Dendritic cell treated with granulocyte-macrophage colony-stimulating factor and Interleukin-4, amounts not matched to agents 40 ng/mL and 50 ng/mL, for 4 days (primary cell): Measurements from ENCODE around the gene PMAIP1.

Source experiments
- H3K27ac Mint-ChIP-seq: one replicate; pipeline ENCODE4 v1.8.0; 2022; ENCODE audit warnings: mild to moderate bottlenecking, mixed read lengths
- H3K27me3 Mint-ChIP-seq: one replicate; pipeline ENCODE4 v1.8.0; 2022; ENCODE audit warnings: mild to moderate bottlenecking, mixed read lengths
- H3K36me3 Mint-ChIP-seq: one replicate; pipeline ENCODE4 v1.8.0; 2022; ENCODE audit warnings: low read depth, mixed read lengths
- H3K4me1 Mint-ChIP-seq: one replicate; pipeline ENCODE4 v1.8.0; 2022; ENCODE audit warnings: low read depth, mixed read lengths
- H3K4me3 Mint-ChIP-seq: one replicate; pipeline ENCODE4 v1.8.0; 2022; ENCODE audit warnings: mild to moderate bottlenecking, moderate library complexity, mixed read lengths
- H3K9me3 Mint-ChIP-seq: one replicate; pipeline ENCODE4 v1.8.0; 2022; ENCODE audit warnings: mixed read lengths
- intact Hi-C: fragments of 100-400 bp; cut with micrococcal nuclease; formaldehyde crosslinking; loops from one replicate; pipeline ENCODE4 v1.15.0; 2022

The PMAIP1 gene

DNA sequence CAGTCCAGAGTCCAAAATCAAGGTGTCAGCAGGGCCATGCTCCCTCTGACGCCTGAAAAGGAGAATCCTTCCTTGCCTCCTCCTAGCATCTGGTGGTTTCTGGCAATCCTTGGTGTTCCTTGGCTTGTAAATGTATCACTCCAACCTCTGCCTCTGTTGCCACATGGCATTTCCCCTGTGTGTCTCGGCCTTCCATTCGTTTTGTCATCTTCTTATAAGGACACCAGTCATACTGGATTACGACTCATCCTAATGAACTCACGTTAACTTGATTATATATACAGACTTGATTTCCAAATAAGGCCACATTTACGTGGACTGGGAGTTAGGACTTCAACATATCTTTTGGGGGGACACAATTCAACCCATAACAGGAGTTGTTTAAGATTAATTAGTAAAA, 15.8 kb downstream of the PMAIP1 start:
- peaks cover 40% of the 10 kb centered on the region for H3K4me1 Mint-ChIP-seq
- no peaks in the 10 kb centered on the region for H3K9me3 Mint-ChIP-seq
- intact Hi-C loops, result no loop called here
- no peaks in the 10 kb centered on the region for H3K36me3 Mint-ChIP-seq
- no peak overlapping the region for H3K4me3 Mint-ChIP-seq
- H3K27me3 Mint-ChIP-seq, result no peaks in the 10 kb centered on the region
- H3K27ac Mint-ChIP-seq, result no peak overlapping the region

DNA sequence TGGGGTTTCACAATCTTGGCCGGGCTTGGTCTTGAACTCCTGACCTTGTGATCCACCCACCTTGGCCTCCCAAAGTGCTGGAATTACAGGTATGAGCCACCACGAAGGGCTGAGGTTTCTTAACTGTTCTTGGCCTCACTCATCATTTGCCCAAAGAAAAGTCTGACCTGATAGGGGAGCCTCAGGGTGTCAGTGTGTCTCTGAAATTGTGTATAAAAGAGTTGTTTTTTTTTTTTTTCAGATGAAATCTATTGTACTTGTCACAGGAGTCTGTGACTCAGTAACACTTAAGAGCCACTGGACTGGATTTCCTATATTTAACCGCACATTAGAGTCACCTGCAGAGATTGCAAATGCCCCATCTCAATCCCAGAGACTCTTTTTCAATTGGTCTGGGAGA, 16.9 kb downstream of the PMAIP1 start:
- peaks cover 37% of the 10 kb centered on the region for H3K4me1 Mint-ChIP-seq
- H3K4me3 Mint-ChIP-seq, result no peak overlapping the region
- intact Hi-C loops, result no loop called here
- no peaks in the 10 kb centered on the region for H3K27me3 Mint-ChIP-seq
- H3K36me3 Mint-ChIP-seq, result no peaks in the 10 kb centered on the region
- H3K9me3 Mint-ChIP-seq, result no peaks in the 10 kb centered on the region
- H3K27ac Mint-ChIP-seq, result no peak overlapping the region

DNA sequence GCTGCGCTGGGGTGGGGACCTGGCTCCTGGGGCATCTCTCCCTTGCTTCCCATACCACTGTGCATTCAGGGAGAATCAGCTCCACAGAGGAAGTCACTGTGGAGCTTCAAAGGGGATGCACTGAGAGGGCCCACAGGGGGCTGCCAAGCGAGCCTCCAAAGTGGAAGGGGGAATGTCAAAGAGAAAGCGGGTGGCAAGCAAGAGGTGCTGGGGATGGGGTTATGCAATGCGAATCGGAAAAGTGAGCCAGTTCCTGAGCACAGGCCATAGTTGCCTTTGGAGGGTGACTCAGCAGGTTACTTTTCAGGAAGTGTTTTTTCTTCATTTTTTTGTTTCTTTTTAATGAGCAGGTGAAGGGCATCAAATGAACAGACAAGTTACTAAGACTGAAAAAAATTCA, 17.6 kb downstream of the PMAIP1 start:
- Mint-ChIP-seq H3K36me3 (no peaks in the 10 kb centered on the region), H3K9me3 (no peaks in the 10 kb centered on the region), H3K4me3 (no peak overlapping the region), H3K27me3 (no peaks in the 10 kb centered on the region), H3K27ac (peak overlapping the region; percentile 49), H3K4me1 (peaks cover 30% of the 10 kb centered on the region)
- intact Hi-C loops, result no loop called here

DNA sequence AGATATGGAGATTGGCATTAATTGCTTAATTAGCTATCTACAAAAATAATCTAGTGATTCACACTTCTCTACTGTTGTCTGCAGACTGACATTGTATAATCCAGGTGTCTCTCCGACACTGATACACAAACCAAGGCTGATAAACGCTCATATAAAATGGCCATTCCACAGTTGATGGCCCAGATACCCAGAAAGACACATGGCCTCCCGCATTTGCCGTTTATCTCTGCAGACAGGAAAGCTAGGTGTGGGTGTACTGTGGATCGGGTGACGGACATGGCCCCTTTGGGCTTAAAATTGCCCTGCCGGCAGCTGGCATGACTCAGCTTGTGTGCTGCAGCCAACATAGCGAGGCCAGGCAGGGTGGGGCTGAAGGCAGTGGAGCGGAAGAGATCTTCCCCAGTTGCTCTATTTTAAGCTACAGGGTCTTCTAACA, 18.5 kb downstream of the PMAIP1 start:
- Mint-ChIP-seq H3K9me3 (no peaks in the 10 kb centered on the region), H3K27ac (peak overlapping the region; percentile 59)

DNA sequence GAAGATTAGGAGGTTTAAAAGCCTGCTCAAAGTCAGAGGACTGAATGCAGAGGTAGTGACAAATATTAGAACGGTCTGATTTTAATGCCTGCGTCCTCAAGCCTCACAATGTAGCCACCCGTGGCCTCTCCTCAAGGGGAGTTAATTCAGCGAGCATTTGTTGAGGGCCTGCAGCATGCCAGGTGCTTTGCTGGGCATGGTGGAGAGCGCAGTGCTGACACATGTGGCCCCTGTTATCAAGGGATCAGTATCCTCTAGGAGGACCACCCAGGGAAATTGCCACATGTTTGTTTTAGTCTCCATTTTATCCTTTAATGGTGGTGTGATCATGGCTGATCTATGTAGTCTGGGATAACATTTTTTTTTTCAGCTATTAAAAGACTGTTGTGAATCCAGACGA, 19.2 kb downstream of the PMAIP1 start:
- peaks cover 29% of the 10 kb centered on the region for H3K4me1 Mint-ChIP-seq
- H3K36me3 Mint-ChIP-seq, result no peaks in the 10 kb centered on the region
- H3K27ac Mint-ChIP-seq, result no peak overlapping the region
- H3K9me3 Mint-ChIP-seq, result no peaks in the 10 kb centered on the region
- no peak overlapping the region for H3K4me3 Mint-ChIP-seq
- H3K27me3 Mint-ChIP-seq, result peaks cover 1% of the 10 kb centered on the region
- intact Hi-C loops, result no loop called here

More for the DNA sequence above, 18.5 kb downstream of the PMAIP1 start:
- intact Hi-C loops, result no loop called here
- Mint-ChIP-seq H3K4me3 (peak overlapping the region; percentile 35), H3K4me1 (peaks cover 29% of the 10 kb centered on the region), H3K27me3 (no peaks in the 10 kb centered on the region), H3K36me3 (no peaks in the 10 kb centered on the region)

DNA sequence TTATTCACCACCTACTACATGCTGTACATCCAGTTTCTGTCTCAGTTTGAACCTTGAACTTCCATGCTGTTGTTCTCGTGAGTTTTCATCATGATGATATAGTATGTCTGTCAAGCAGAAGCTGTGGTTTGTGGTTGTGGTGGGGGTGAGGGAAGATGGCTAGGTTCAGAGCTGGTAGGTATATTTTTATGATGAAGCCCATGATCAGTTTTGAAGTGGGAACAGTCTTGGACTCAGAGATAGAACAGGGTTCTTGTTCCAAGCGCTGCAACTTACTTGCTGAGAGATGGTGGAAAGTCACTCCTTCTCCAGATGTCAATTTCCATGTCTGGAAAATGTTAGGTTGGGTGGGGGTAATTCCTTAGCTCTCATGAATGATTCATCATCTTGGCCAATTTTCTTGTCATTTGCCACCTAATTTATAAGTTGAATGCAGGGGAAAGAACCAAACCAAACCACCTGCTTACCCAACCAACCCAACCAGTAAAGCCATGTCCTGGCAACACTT, 21.6 kb downstream of the PMAIP1 start:
- intact Hi-C loops, result loop anchor here (10.0 kb wide), 1 partner anchor 87 kb away; no protein-coding TSS in a partner anchor
- peaks cover 29% of the 10 kb centered on the region for H3K4me1 Mint-ChIP-seq
- no peaks in the 10 kb centered on the region for H3K36me3 Mint-ChIP-seq
- no peaks in the 10 kb centered on the region for H3K9me3 Mint-ChIP-seq
- peaks cover 1% of the 10 kb centered on the region for H3K27me3 Mint-ChIP-seq
- no peak overlapping the region for H3K4me3 Mint-ChIP-seq
- no peak overlapping the region for H3K27ac Mint-ChIP-seq

GRCh38 chr18:59923539-59924196, 23.9 kb downstream of the PMAIP1 start:
- Mint-ChIP-seq H3K27me3 (peaks cover 1% of the 10 kb centered on the region), H3K27ac (no peak overlapping the region), H3K9me3 (no peaks in the 10 kb centered on the region), H3K4me3 (no peak overlapping the region), H3K4me1 (peaks cover 22% of the 10 kb centered on the region), H3K36me3 (no peaks in the 10 kb centered on the region)
- intact Hi-C loops, result loop anchor here (10.0 kb wide), 1 partner anchor 89 kb away; no protein-coding TSS in a partner anchor

- Mint-ChIP-seq H3K4me1 (peaks cover 14% of the 10 kb centered on the region), H3K36me3 (no peaks in the 10 kb centered on the region), H3K4me3 (no peak overlapping the region), H3K27ac (no peak overlapping the region), H3K9me3 (no peaks in the 10 kb centered on the region), H3K27me3 (peaks cover 1% of the 10 kb centered on the region)
- intact Hi-C loops, result loop anchor here (10.0 kb wide), 1 partner anchor 91 kb away; no protein-coding TSS in a partner anchor
Observed at GRCh38 chr18:59926131-59926530, 26.3 kb downstream of the PMAIP1 start.

DNA sequence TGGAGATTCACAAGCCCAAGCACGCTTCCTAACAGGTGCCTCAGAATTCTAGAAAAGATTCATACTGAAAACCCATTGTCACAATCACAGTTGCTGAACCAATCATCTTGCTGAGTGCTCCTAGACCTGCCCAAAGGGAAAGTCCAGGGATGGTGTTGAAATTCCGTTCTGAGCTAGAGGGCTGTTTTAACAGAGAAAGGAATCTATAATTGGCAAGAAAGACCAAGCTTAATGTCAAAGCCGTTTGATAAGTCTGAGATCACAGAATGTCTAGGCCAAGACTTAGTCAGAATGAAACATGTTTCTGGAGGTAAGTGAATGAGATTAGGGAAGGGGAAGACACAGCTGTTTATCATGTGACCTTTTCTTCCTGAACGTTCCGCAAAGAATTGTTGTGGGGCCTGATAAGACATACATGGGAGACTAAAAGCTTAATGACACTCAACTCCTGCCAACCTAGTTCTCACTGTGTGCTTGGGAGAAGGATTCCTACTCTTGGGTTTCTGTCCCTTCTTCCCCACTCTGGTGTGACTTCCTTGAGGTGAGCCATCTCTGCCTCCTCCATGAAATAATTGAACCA, 27.5 kb downstream of the PMAIP1 start:
- Mint-ChIP-seq H3K4me1 (peaks cover 9% of the 10 kb centered on the region), H3K9me3 (no peaks in the 10 kb centered on the region), H3K4me3 (no peak overlapping the region), H3K27me3 (peaks cover 1% of the 10 kb centered on the region), H3K36me3 (no peaks in the 10 kb centered on the region), H3K27ac (peak overlapping the region; percentile 58)
- intact Hi-C loops, result loop anchor here (10.0 kb wide), 1 partner anchor 93 kb away; no protein-coding TSS in a partner anchor

- H3K4me3 Mint-ChIP-seq, result no peak overlapping the region
- no peak overlapping the region for H3K27ac Mint-ChIP-seq
- no peaks in the 10 kb centered on the region for H3K36me3 Mint-ChIP-seq
- H3K27me3 Mint-ChIP-seq, result peaks cover 1% of the 10 kb centered on the region
- no peaks in the 10 kb centered on the region for H3K9me3 Mint-ChIP-seq
- intact Hi-C loops, result loop anchor here (10.0 kb wide), 1 partner anchor 93 kb away; no protein-coding TSS in a partner anchor
- peaks cover 9% of the 10 kb centered on the region for H3K4me1 Mint-ChIP-seq
Observed at GRCh38 chr18:59928201-59928600, 28.4 kb downstream of the PMAIP1 start.

GRCh38 chr18:59929621-59930295, 30.0 kb downstream of the PMAIP1 start:
- Mint-ChIP-seq H3K27me3 (no peaks in the 10 kb centered on the region), H3K27ac (no peak overlapping the region), H3K4me1 (peaks cover 9% of the 10 kb centered on the region), H3K4me3 (no peak overlapping the region), H3K36me3 (no peaks in the 10 kb centered on the region), H3K9me3 (no peaks in the 10 kb centered on the region)
- intact Hi-C loops, result loop anchor here (10.0 kb wide), 1 partner anchor 95 kb away; no protein-coding TSS in a partner anchor

DNA sequence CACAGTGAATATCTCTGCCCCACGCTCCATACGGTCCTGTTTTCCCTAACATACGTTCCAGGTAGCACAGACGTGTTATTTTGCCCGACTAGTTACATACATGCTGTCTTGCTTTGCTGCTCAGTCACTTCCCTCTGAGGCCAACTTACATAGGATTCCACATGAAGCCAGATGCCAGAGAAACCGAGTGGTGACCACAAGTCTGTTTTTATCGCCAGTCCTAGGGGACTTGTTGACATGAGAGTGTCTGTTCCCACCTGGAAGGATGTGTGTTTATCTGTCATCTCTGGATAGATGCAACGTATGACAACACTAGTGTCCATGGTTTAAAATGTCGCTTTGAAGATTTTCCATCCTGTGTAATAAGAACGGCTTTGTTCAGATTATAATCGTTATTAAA, 32.6 kb downstream of the PMAIP1 start:
- no peaks in the 10 kb centered on the region for H3K9me3 Mint-ChIP-seq
- intact Hi-C loops, result no loop called here
- no peaks in the 10 kb centered on the region for H3K36me3 Mint-ChIP-seq
- no peaks in the 10 kb centered on the region for H3K27me3 Mint-ChIP-seq
- H3K27ac Mint-ChIP-seq, result no peak overlapping the region
- no peak overlapping the region for H3K4me3 Mint-ChIP-seq
- peaks cover 5% of the 10 kb centered on the region for H3K4me1 Mint-ChIP-seq

GRCh38 chr18:59938676-59939075, 38.9 kb downstream of the PMAIP1 start:
- peaks cover 17% of the 10 kb centered on the region for H3K4me1 Mint-ChIP-seq
- H3K27ac Mint-ChIP-seq, result no peak overlapping the region
- H3K4me3 Mint-ChIP-seq, result no peak overlapping the region
- peaks cover 6% of the 10 kb centered on the region for H3K27me3 Mint-ChIP-seq
- no peaks in the 10 kb centered on the region for H3K9me3 Mint-ChIP-seq
- intact Hi-C loops, result no loop called here
- H3K36me3 Mint-ChIP-seq, result no peaks in the 10 kb centered on the region

DNA sequence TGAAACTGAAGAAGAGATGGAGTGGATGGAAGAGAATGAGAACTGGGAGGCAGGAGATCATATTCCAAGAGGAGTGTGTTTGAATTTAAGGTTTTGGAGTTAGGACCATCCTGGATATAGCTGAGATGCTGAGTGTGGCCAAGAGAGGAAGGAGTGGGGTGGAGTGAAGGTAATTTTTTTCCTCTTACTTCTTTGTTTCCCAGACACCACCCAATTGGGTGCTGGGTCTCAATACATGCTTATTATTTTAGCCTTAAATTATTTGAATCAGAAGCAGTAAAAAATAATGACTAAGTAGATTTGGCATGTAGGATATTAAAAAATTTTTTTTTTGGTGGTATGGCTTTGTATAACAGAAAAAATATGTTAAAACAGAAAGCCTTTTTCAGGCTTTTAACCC, 39.3 kb downstream of the PMAIP1 start:
- Mint-ChIP-seq H3K4me3 (no peak overlapping the region), H3K9me3 (no peaks in the 10 kb centered on the region), H3K27ac (no peak overlapping the region), H3K27me3 (peaks cover 6% of the 10 kb centered on the region), H3K4me1 (peaks cover 17% of the 10 kb centered on the region), H3K36me3 (no peaks in the 10 kb centered on the region)
- intact Hi-C loops, result no loop called here
